ENCODE measurements around the gene APOM. TPM values are rescaled to one million over a fixed set of nuclear protein-coding genes. Genes with fewer than 3 reads are reported as not detected.

The APOM gene
- total RNA-seq, 1 donor from 2014 or later: 0.53 TPM

DNA sequence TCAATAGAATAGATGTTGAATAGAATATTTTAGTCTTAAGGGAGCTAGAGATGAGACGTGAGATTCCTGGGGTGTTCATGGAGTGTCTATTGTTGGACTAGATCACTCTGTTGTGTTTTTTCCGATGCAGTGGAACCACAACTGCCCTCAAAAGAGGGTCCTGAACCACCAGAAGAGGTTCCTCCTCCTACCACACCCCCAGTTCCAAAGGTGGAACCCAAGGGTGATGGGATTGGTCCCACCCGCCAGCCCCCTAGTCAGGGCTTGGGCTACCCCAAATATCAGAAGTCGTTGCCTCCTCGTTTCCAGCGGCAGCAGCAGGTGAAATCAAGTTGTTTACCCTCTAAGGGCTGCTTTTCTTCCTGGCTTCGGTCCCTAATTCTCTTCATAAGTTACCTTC, 26.7 kb upstream of the APOM start:
- DNase-seq (ENCODE audit: low spot score) (no peak), ATAC-seq (no peak)
- intact Hi-C loops (cut with DNase I): no loop called here

DNA sequence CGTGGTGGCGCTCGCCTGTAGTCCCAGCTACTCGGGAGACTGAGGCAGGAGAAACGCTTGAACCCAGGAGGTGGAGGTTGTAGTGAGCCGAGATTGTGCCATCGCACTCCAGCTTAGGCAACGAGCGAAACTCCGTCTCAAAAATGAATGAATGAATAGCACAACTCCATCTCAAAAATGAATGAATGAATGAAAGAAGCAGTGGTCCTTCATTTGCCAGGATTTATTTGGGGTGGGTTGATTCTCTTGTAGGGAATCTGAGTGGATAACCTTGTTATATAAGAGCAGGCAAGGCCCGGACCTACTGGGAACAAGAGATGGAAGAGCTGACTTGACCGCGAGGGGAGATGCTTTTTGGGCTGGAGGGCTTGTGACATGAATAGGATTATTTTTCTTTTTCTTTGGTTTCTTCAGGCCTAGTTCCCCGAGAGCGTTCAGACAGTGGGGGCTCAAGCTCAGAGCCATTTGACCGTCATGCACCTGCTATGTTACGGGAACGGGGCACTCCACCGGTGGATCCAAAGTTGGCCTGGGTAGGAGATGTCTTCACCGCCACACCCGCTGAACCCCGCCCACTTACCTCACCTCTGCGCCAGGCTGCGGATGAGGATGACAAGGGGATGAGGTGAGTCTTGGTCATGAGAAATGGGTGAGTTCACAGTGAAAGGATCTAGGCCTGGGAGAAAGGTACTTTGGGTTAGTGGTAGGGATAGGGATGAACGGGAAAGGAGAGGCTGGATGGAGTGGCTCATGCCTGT, 25.3 kb upstream of the APOM start:
- intact Hi-C loops (cut with DNase I): no loop called here
- ATAC-seq: no peak
- DNase-seq (ENCODE audit: low spot score): no peak

DNA sequence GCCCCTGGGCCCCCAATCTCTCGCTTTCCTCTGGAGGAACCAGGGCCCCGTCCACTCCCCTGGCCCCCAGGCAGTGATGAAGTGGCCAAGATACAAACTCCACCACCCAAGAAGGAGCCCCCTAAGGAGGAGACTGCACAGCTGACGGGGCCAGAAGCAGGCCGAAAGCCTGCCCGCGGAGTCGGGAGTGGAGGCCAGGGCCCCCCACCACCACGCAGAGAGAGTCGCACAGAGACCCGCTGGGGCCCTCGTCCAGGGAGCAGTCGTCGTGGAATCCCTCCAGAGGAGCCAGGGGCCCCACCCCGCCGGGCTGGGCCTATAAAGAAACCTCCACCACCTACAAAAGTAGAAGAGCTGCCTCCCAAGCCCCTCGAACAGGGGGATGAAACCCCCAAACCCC, 24.5 kb upstream of the APOM start:
- ATAC-seq (no peak), DNase-seq (ENCODE audit: low spot score) (no peak)
- intact Hi-C loops (cut with DNase I): no loop called here

DNA sequence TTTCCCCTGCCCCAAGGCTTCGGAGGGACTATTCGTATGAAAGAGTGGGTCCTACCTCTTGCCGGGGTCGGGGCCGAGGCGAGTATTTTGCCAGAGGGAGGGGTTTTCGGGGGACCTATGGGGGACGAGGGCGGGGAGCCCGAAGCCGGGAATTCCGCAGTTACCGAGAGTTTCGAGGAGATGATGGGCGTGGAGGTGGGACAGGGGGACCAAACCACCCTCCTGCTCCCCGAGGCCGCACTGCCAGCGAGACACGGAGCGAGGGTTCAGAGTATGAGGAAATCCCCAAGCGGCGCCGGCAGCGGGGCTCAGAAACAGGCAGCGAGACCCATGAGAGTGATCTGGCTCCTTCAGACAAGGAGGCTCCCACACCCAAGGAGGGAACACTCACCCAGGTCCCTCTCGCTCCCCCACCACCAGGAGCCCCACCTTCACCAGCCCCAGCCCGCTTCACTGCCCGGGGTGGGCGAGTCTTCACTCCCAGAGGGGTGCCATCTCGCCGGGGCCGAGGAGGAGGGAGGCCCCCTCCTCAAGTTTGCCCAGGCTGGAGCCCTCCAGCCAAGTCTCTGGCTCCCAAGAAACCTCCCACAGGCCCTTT, 23.9 kb upstream of the APOM start:
- intact Hi-C loops (cut with DNase I): no loop called here

DNA sequence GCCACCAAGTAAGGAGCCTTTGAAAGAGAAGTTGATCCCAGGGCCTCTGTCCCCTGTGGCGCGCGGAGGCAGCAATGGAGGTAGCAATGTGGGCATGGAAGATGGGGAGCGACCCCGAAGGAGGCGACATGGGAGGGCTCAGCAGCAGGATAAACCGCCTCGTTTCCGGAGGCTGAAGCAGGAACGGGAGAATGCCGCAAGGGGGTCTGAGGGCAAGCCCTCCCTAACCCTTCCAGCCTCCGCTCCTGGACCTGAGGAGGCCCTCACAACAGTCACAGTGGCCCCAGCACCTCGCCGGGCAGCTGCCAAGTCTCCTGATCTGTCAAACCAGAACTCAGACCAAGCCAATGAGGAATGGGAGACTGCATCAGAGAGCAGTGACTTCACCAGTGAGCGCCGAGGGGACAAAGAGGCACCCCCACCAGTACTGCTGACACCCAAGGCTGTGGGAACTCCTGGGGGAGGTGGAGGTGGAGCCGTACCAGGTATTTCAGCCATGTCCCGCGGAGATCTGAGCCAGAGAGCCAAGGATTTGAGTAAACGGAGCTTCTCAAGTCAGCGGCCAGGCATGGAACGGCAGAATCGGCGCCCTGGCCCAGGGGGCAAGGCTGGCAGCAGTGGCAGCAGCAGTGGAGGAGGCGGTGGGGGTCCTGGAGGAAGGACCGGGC, 23.3 kb upstream of the APOM start:
- DNase-seq (ENCODE audit: low spot score) (no peak), ATAC-seq (peak; percentile 6)
- intact Hi-C loops (cut with DNase I): no loop called here

More for the DNA sequence above, 23.9 kb upstream of the APOM start:
- peak; percentile 20 for ATAC-seq
- no peak for DNase-seq (ENCODE audit: low spot score)

DNA sequence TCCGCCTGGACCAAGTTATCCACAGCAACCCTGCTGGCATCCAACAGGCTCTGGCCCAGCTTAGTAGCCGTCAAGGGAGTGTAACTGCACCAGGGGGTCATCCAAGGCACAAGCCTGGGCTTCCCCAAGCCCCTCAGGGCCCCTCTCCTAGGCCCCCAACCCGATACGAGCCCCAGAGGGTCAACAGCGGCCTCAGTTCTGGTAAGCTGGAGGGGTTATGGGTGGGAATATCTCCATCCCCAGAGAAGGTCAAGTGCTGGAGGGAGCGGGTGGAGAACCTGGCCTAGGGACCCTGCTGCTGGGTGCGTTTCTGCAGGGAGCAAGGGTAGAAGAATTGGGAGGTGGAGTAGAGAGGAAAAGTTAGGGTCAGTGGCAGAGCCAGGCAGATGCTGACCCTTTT, 22.2 kb upstream of the APOM start:
- no peak for DNase-seq (ENCODE audit: low spot score)
- no peak for ATAC-seq
- intact Hi-C loops (cut with DNase I): no loop called here

DNA sequence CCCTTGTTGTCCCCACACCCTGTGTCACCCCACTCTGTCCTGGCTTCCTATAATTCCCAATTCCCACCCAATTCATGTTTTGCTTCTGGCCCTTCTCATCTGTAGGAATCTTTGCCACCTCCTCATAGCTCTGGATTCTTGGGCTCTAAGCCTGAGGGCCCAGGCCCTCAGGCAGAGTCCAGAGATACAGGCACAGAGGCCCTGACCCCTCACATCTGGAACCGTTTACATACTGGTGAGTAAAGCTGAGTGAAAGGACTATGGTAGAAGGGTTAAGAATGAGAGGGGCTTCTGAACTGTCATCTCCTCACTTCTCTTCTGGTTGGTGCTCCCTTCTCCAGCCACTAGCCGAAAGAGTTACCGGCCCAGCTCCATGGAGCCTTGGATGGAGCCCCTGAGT, 21.6 kb upstream of the APOM start:
- ATAC-seq (no peak), DNase-seq (ENCODE audit: low spot score) (no peak)
- intact Hi-C loops (cut with DNase I): no loop called here

DNA sequence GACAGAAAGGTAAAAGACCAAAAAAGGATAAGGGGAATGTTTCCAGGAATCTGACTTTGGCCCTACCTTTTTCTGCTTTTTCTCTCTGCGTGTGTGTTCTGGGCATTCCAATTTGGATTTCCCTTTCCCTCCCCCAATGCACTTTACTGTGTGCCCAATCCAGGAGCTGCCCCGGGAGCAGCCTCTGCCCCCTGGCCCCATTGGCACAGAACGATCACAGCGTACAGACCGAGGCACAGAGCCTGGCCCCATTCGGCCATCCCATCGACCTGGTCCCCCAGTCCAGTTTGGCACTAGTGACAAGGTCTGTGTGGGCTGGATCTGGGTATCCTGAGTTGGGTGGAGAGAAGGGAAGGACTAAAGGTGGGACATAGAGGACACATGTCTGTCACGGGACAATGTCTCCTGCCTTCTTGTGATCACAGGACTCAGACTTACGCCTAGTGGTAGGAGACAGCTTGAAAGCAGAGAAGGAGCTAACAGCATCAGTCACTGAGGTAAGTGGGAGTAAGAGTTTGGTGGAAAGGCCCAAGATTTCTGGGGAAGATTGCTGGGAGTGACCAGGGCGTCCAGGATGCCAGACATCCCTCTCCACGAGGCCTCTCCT, 20.6 kb upstream of the APOM start:
- intact Hi-C loops (cut with DNase I): no loop called here
- ATAC-seq (no peak), DNase-seq (ENCODE audit: low spot score) (no peak)

DNA sequence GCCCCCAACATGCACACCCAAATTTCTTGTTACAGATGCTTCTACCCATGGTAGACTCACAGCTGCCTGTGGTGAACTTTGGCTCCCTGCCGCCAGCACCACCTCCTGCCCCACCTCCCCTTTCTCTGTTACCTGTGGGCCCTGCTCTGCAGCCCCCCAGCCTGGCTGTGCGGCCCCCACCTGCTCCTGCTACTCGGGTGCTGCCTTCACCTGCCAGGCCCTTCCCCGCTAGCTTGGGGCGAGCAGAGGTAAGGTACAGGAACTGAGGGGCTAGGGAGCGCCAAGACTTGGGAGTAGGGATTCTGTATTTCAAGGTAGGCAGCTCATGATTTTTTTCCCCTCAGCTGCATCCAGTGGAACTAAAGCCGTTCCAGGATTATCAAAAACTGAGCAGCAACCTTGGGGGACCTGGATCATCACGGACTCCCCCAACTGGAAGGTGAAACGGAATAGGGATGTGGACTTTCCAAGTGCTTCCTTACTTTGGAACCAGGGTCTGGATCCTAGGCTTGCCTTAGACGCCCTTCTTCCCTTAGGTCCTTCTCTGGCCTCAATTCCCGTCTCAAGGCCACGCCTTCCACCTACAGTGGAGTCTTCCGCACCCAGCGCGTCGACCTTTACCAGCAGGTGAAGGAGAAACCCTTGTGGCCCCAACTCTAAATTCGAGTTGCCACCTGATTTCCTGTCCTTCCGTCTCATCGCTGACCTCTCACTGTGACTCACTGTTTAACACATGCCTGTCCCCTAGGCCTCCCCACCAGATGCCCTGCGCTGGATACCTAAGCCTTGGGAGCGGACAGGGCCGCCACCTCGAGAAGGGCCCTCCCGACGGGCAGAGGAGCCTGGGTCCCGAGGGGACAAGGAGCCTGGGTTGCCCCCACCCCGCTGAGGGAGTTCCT, 18.7 kb upstream of the APOM start:
- intact Hi-C loops (cut with DNase I): no loop called here
- DNase-seq (ENCODE audit: low spot score): no peak
- no peak for ATAC-seq

DNA sequence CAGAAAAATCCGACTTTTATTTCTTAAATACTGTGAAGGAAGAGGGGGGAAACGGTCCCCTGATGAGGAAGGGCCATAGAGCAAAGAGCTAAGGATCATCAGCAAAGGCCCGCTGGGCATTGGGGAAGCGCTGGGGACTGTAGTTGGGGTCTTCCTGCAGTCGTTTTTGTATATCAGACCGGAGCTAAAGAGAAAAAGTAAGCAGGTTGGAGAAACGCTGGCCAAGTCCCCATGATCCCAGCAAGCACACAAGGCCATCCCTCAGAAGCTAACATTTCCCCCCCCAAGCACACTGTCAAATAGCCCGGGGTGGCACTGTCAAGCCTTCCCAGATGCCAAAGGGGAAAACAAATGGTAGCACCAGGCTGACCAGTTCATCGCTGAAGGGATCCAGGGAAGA, 16.7 kb upstream of the APOM start:
- intact Hi-C loops (cut with DNase I): no loop called here
- DNase-seq (ENCODE audit: low spot score): no peak
- ATAC-seq: no peak

DNA sequence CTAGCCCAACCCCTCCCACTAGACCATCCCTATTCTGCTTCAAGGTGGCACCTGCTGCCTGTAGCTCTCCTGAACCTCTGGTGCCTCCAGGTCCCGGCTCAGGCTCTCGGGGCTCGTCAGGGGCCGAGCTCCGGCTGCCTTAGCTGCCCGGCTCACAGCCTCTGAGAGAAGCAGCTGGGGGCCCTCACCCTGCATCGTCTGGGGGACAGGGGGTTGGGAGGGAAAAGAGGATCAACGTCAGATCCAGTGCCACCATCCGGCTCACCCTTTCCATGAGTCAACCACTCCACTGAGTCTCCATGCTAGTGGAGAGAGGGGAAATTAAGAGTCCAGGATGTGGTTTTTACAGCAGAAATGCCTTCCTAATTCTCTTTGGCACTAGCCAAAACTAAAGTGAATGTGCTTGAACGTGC, 16.2 kb upstream of the APOM start:
- intact Hi-C loops (cut with DNase I): no loop called here
- no peak for ATAC-seq
- DNase-seq (ENCODE audit: low spot score): no peak

DNA sequence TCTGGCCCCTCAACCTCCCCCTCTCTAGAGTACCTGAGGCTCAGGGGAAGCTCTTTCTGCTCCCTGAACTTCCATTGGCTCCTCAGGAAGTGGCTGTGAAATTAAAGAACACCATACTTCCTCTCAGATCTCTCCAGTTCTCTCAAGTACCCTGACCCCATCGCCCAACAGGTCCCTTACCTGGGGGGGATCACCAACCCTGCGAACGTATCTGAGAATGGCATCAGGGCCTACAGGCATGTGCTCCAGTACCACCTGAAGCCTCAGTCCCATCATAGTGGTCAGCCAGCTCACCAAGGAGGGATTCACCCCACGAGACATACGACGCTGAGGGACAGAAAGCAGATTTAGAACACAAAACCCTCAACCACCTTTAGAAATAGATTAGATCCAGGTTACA, 15.1 kb upstream of the APOM start:
- no peak for ATAC-seq
- DNase-seq (ENCODE audit: low spot score): no peak
- intact Hi-C loops (cut with DNase I): no loop called here

DNA sequence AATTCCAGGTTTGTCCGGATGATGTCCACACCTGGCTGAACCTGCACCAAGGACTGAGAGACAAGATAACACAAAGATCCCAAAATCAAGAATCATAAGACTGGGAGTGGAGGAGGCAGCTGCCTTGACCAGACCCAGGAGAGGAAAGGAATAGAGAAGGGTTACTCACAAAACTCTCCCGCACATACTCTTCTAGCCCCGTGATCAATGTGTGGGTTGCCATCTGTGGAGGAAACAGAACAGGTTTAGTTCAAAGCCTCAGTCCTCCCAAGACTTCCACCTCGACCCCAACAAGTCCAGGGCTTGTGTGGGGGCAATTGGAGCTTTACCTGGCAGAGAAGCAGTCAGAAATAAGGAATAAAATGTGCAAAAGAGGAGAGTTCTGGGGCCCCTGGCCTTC, 14.3 kb upstream of the APOM start:
- intact Hi-C loops (cut with DNase I): no loop called here
- ATAC-seq (no peak), DNase-seq (ENCODE audit: low spot score) (no peak)

DNA sequence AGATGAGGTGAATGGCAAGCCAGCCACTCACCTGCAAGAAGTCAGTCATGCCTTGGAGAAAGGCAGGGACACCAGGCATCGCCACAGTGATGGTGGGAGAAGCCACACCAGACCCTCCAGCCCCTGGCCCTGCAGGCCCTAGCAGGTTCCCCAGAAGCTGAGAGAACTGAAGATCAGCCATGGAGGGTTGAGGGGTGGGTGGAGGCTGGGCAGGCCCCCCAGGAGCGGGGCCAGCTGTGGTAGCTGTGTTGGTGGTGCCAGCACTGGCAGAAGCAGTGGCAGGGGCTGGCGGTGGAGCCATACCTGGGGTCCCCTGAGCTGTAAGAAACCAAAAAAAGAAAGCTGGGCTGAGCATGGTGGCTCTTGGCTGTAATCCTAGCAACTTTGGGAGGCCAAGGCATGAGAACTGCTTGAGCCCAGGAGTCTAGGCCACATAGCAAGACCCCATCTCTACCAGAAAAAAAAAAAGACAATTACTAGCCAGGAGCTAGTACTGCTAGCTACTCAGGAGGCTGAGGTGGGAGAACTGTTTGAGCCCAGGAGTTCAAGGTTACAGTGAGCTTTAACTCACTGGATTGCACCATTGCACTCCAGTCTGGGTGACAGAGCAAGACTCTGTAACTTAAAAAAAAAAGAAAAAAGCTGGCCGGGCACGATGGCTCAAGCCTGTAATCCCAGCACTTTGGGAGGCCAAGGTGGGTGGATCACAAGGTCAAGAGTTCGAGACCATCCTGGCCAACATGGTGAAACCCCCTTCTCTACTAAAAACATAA, 12.7 kb upstream of the APOM start:
- no peak for ATAC-seq
- DNase-seq (ENCODE audit: low spot score): no peak
- intact Hi-C loops (cut with DNase I): no loop called here

DNA sequence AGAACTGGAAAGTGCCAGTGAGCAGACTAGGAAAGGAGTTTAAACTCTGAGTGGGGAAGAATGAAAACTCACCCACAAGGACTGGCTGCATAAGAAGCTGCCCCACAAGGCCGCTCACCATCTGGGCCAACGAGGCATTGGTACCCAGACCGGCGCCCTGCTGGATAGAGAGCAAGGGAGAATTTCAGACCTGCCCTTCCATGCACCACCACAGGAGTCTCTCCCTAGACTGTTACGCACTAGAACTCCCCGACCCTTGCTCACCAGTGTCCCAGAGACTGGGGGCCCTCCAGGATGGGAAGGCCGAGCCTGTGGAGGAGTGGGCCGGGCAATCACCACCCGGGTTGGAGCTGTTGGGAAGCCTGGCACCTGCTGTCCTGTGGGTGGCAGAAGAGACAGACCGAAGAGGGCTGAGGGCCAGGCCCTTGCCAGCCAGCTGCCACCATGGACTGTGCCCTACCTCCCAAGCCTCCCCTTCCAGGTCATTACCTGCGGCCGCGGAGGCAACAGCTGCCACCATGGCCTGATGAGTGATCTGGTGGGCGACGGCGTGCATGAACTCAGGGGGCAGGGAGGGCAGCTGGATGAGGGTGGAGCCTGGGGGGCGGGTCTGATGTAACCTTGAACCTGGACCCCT, 11.8 kb upstream of the APOM start:
- ATAC-seq (peak; percentile 5), DNase-seq (ENCODE audit: low spot score) (no peak)
- intact Hi-C loops (cut with DNase I): no loop called here

DNA sequence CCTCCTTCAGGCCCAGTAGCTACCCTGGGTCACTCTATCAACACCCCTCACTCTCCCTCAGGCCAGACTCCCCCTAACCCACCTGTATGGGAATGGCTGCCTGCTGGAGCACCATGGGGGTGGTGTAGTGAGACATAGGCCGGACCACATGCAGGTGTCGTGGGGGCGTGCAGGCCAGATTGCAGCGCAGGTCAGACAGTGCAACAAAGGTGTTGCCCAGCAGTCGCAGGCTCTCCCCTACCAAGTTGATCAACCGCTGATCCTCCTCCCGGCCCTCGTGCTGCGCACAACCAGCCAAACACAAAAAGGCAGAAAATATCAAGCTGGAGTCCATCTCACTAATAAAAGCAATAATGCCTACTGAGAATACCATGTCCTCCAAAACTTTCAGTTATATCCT, 10.4 kb upstream of the APOM start:
- DNase-seq (ENCODE audit: low spot score) (no peak), ATAC-seq (no peak)
- intact Hi-C loops (cut with DNase I): no loop called here

DNA sequence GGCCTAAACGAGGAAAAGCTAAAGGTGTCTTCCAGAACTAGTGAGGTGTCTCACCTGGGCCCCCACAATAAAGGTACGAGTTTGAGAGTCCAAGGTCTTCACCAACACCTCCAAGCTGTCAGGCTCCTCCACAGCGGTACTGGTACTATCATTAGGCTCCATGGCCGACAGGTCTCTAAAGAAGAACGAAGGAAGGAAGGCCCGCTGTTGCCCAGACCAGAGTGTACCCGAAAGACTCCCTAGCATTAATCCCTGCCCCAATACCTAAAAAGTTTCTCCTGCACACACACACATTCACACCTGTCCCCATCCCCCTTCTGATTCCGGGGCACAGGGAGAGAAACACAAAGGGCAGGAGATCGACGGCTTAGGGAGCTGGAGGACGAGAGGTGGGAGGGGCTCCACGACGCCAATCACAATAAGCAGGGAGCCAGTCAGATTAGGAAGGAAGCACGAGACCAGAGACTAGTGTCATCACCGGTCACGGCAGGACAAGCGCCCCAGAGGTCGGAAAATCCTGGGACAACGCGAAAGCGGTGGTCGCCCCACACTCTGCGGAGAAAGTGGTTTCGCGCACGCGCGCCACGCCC, 4.0 kb upstream of the APOM start:
- intact Hi-C loops (cut with DNase I): no loop called here
- ATAC-seq (peak; percentile 80), DNase-seq (ENCODE audit: low spot score) (no peak)

Measured in sciatic nerve (tissue), 2 donors.